A549 (cell line): ENCODE results near the gene COL13A1.

Source experiments
- NPAS2 ChIP-seq: fragments of 250-450 bp; sonication (Bioruptor Pico); IDR thresholded peaks from 2 replicates; pipeline ENCODE4 v1.8.0; 2022; ENCODE audit warnings: mild to moderate bottlenecking, moderate library complexity, borderline replicate concordance
- POLR2A ChIP-seq: IDR thresholded peaks from 2 replicates; pipeline ENCODE4 v1.6.1; 2012; ENCODE audit warnings: mild to moderate bottlenecking, low read length
- RAD21 ChIP-seq, 2 experiments: fragments of >200 bp in 1 of 2; sonication (Bioruptor Twin) in 1 of 2; formaldehyde crosslinking in 1 of 2; IDR thresholded peaks in 1 of 2; conservative IDR thresholded peaks in 1 of 2; 2 replicates in 1 of 2; 3 replicates in 1 of 2; pipeline ENCODE4 v1.6.1; 2012 to 2018; ENCODE audit warnings: inconsistent platforms in 1 of 2
- SMC3 ChIP-seq: fragments of >200 bp; sonication (Bioruptor Twin); formaldehyde crosslinking; IDR thresholded peaks from 3 replicates; pipeline ENCODE4 v1.6.1; 2018; ENCODE audit warnings: inconsistent platforms
- TF ChIP-seq, protein P1 (sequence below): fragments of >200 bp; sonication (Bioruptor Twin); formaldehyde crosslinking; IDR thresholded peaks from 3 replicates; pipeline ENCODE4 v1.5.1; 2016
- TF ChIP-seq, protein P2 (sequence below): IDR thresholded peaks from 2 replicates; pipeline ENCODE4 v1.6.1; 2012

DNA sequence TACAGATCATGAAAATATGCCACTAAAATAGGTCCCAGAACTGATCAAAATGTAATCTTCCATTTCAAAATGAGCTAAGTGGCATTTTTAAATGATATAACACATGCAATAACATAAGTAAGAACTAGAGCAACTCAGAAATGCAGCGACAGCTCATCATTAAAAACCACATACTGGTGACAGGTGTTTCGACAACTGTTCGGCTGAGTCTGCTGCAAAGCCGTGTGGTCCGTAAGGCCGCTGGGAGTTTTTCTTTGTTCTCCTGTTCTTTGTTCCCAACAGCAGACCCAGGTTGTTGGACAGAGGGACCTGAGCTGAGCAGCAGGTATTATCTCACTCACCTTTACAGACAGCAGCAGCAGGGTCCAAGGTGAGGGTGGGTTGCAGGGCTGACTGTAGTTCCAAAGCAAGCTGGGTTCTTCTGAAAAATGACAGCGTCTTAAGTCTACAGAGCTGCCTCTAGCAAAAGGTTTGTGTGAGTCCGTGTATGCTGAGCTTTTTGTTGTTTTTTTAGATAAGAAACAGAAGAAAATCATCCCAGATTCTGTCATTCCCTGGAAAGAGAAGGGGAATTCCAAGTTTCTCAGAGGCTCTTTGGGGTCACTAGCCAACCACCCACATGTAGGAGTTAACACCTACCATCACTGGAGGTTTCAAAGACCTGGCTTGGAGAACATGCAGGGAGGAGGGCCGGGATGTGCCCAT is 205.6 kb downstream of the COL13A1 start:
- TF ChIP-seq SMC3: no peak
- TF ChIP-seq, protein P1, sequence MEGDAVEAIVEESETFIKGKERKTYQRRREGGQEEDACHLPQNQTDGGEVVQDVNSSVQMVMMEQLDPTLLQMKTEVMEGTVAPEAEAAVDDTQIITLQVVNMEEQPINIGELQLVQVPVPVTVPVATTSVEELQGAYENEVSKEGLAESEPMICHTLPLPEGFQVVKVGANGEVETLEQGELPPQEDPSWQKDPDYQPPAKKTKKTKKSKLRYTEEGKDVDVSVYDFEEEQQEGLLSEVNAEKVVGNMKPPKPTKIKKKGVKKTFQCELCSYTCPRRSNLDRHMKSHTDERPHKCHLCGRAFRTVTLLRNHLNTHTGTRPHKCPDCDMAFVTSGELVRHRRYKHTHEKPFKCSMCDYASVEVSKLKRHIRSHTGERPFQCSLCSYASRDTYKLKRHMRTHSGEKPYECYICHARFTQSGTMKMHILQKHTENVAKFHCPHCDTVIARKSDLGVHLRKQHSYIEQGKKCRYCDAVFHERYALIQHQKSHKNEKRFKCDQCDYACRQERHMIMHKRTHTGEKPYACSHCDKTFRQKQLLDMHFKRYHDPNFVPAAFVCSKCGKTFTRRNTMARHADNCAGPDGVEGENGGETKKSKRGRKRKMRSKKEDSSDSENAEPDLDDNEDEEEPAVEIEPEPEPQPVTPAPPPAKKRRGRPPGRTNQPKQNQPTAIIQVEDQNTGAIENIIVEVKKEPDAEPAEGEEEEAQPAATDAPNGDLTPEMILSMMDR: no peak
- TF ChIP-seq, protein P2, sequence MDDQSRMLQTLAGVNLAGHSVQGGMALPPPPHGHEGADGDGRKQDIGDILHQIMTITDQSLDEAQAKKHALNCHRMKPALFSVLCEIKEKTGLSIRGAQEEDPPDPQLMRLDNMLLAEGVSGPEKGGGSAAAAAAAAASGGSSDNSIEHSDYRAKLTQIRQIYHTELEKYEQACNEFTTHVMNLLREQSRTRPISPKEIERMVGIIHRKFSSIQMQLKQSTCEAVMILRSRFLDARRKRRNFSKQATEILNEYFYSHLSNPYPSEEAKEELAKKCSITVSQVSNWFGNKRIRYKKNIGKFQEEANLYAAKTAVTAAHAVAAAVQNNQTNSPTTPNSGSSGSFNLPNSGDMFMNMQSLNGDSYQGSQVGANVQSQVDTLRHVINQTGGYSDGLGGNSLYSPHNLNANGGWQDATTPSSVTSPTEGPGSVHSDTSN: no peak
- TF ChIP-seq RAD21 (conservative IDR thresholded peaks at IDR 0.05 in 1 of 2, IDR thresholded peaks at IDR 0.05 in 1 of 2): no peak
- TF ChIP-seq POLR2A: no peak
- no peak for TF ChIP-seq NPAS2
